GM21423 (cell line): ENCODE measurements around the gene CLBA1.
"Not testable (repeated sequence)": the region's sequence is repeated elsewhere in the genome, so short reads cannot be mapped to it uniquely, and the experiment has no call there.

Experiments used
- ATAC-seq: cut with Tn5 transposase; IDR thresholded peaks from one replicate; pipeline ENCODE4 v1.9.1; 2021; ENCODE audit warnings: mild to moderate bottlenecking, moderate library complexity; ENCODE audit not compliant: unreplicated experiment

Gene CLBA1

DNA sequence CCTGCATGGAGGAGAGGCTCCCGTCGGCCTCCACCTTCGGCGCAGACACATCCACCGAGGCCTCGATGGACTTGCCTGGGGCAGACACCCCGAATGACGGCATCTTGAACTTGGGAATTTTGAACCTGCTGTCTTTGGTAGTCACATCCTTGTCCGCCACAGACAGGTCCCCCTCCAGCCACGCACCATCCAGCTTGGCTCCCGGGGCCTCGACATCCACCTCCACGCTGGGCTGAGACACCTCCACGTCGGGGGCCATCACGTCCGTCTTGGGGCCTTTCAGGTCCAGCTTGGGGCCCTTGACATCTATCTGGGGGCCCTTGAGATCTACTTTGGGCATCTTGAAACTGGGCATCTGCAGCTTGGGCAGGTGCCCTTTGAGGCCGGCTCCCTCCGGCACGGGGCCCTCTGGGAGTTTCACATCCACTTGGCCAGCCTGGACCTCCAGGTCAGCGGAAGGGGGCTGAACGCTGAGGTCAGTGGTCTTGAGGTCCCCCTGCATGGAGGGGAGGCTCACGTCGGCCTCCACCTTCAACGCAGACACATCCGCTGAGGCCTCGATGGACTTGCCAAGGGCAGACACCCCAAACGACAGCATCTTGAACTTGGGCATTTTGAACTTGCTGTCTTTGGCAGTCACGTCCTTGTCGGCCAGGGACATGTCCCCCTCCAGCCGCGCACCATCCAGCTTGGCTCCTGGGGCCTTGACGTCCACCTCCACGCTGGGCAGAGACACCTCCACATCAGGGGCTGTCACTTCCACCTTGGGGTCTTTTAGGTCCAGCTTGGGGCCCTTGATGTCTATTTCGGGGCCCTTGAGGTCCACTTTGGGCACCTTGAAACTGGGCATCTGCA is 37.5 kb upstream of the CLBA1 start:
- not testable (repeated sequence) for ATAC-seq

DNA sequence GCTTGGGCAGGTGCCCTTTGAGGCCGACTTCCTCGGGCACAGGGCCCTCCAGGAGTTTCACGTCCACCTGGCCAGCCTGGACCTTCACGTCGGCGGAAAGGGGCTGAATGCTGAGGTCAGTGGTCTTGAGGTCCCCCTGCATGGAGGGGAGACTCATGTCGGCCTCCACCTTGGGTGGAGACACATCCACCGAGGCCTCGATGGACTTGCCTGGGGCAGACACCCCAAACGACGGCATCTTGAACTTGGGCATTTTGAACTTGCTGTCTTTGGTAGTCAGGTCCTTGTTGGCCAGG is 36.9 kb upstream of the CLBA1 start:
- ATAC-seq = no peak

GRCh38 chr14:104949406-104949955 is 36.1 kb upstream of the CLBA1 start:
- not testable (repeated sequence) for ATAC-seq

GRCh38 chr14:104950021-104950420 is 35.6 kb upstream of the CLBA1 start:
- no peak for ATAC-seq

DNA sequence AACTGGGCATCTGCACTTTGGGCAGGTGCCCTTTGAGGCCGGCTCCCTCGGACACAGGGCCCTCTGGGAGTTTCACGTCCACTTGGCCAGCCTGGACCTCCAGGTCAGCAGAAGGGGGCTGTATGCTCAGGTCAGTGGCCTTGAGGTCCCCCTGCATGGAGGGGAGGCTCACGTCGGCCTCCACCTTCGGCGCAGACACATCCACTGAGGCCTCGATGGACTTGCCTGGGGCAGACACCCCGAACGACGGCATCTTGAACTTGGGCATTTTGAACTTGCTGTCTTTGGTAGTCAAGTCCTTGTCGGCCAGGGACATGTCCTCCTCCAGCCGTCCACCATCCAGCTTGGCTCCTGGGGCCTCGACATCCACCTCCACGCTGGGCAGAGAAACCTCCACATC is 34.9 kb upstream of the CLBA1 start:
- ATAC-seq = not testable (repeated sequence)

DNA sequence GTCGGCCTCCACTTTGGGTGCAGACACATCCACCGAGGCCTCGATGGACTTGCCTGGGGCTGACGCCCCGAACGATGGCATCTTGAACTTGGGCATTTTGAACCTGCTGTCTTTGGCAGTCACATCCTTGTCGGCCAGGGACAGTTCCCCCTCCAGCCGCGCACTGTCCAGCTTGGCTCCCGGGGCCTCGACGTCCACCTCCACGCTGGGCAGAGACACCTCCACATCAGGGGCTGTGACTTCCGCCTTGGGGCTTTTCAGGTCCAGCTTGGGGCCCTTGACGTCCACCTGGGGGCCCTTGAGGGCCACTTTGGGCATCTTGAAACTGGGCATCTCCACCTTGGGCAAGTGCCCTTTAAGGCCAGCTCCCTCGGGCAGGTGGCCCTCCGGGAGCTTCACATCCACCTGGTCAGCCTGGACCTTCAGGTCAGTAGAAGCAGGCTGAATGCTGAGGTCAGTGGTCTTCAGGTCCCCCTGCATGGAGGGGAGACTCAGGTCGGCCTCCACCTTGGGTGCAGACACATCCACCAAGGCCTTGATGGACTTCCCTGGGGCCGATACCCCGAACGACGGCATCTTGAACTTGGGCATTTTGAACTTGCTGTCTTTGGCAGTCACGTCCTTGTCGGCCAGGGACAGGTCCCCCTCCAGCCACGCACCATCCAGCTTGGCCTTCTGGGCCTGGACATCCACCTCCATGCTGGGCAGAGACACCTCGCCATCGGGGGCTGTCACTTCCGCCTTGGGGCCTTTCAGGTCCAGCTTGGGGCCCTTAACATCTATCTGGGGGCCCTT is 33.5 kb upstream of the CLBA1 start:
- not testable (repeated sequence) for ATAC-seq

DNA sequence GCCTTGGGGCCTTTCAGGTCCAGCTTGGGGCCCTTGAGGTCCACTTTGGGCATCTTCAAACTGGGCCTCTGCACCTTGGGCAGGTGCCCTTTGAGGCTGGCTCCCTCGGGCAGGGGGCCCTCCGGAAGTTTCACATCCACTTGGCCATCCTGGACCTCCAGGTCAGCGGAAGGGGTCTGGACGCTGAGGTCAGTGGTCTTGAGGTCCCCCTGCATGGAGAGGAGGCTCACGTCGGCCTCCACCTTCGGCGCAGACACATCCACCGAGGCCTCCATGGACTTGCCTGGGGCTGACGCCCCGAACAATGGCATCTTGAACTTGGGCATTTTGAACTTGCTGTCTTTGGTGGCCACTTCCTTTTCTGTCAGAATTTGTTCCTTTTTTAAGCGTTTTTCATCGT is 32.5 kb upstream of the CLBA1 start:
- no peak for ATAC-seq

DNA sequence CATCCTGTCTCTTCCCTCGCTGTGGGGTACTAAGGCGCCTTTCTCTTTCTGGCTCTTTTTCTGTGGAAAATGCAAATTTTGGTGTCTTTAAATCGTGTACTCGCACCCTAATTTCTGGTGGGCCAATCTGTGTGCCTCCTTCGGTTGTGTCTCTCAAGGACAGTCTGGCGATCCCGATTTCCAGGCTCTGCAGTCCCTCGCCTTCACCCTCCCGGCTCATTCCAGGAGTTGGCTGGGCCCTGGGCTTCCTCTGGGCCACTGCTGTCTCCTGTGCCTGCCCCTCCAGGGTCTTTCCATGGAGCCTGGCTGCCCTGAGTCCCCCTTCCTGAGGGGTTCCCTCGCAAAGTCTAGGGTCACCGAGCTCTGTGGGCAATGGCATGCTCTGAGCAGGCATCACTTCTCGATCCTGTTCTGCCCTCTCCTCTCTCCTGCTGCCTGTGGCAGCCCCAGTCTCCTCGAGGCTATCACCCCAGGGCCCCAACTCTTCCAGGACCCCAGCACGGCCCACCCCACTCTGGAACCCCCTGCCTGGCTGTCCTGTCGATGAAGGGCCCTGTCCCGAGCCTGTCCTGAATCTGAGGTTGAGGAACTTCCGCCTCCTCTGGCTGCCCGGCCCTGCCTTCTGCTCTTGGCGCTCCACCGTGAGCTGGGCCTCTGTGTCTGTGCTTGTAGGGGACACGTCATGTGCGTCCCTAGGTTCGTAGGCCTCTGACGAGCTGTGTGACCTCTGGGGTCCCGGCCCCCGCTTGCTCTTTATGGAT is 31.5 kb upstream of the CLBA1 start:
- no peak for ATAC-seq

- ATAC-seq = no peak
These were observed 30.7 kb upstream of the CLBA1 start for GRCh38 chr14:104954746-104955395.

DNA sequence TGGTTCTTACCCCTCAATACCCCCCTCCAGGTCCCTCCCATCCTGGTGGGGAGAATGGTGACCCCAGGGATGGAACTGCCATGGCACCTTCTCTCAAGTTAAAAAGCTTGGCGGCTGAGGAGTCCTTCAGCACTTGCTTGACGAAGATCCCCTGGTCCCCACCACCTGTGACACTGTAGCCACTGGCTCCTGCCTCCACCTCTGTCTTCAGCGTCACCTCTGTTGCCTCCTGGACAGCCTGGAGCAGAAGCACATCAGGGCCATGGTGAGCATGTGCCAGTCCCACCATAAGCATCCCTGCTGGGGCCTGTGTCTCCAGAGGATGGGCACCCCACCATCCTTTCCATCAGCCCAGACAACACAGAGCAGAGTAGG is 30.2 kb upstream of the CLBA1 start:
- no peak for ATAC-seq

- ATAC-seq = no peak
These were observed 29.2 kb upstream of the CLBA1 start for GRCh38 chr14:104956290-104956890.

DNA sequence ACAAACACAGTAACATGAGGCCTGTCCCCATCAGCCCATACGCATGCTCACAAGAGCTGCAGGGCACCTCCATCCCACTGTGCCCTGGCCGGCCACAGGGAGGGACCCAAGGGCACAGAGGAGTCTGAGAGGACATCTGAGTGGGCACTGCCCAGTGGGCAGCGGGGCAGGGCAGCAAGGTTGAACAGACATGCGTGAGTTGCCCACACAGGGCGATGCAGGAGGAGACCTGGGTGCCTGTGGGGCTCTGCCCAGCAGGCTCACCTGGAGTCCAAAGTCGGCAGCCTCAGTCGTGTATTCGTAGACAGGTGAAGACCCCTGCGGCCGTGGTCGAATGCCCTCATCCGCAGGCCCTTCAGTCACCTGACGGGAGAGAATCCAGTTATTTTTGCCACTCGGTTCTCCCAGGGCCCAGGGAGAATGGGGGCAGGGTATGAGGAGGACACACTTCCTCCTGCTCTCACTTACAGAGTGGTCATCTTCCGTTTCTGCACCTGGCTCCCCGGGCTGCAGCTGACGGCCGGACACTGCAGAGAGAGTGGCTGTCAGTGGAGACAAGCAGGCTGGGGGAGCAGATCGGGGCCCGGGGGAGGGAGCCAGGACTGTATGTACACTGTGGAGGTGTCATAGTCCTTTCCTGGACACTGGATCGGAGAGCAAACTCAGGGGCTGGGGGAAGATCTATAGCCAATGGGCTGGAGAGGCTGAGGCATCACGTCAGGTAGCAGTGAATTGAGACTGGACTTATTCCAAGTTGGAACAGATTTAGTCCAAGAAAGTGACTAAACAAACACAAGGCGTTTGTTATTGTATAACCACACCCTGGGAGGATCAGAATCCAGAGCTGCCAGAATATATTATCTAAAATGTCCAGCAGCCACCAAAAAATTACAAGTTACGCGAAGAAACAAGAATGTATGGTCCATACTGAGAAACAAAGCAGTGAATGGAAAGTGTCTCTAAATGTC is 28.2 kb upstream of the CLBA1 start:
- no peak for ATAC-seq

GRCh38 chr14:104964546-104964945 is 21.0 kb upstream of the CLBA1 start:
- ATAC-seq = no peak

DNA sequence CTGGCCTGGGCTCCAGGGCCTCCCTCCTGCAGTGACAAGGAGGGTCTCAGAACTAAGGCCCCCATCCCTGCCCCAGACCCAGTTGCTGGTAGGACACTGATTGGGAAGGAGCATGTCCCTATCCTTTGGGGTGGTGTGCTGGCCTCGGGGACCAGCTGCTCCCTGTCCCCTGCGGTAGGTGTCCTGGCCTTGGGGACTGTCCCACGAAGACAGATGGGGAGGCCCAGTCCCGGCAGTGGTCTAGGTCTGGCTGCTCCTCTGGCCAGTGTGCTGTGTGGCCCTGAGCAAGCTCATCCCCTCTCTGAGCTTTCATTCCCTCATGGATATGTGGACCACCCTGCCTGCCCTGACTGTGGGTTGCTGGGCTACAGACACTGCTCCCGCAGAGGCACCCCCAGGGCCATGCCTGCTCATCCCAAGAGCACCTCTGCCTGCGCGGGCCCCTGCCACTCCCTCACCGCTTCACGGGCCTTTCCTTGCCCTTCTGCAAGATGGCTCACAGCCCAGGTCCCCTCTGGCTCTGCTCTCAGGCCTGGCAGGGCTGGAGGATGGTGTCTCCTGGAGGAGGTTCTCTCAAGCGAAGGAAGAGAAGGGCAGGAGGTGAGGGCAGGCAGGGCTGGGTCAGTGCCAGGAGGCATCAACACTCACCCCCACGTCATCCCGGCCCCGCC is 19.9 kb upstream of the CLBA1 start:
- no peak for ATAC-seq

DNA sequence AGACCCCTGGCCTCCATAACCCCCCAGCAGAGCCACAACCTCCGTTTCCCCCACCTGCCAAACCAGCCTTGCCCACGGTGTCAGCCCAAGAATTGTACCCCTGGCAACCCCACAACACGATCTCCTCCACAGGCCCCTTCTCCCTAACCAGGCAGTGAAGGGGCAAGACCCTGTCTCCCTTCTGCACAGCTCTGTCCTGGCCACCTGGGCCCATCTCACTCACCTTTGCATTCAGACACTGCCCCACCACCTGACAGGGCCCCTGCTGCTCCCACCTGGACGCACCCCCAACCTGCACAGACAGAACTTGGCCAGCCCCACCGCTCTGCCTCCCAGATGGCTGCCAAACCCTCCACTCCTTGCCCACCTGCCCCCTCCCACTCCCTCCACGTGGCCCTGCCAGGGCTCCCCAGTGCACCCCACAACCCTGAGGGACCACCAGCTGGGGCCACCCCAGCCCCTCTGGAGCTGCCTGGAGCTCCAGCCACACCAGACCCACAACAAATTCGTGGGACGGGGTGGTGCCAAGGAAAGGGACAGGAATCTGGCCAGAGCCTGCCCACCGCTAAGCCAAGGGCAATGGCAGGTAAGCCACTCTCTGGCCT is 19.2 kb upstream of the CLBA1 start:
- ATAC-seq = no peak

- ATAC-seq = no peak
These were observed 18.6 kb upstream of the CLBA1 start for GRCh38 chr14:104966981-104967385.

- ATAC-seq = no peak
These were observed 18.0 kb upstream of the CLBA1 start for GRCh38 chr14:104967386-104968152.

- ATAC-seq = no peak
These were observed 17.4 kb upstream of the CLBA1 start for GRCh38 chr14:104968153-104968527.
